GM18508 (cell line): ENCODE measurements around the gene RIC8B.
"Not testable (repeated sequence)": the region's sequence is repeated elsewhere in the genome, so short reads cannot be mapped to it uniquely, and the experiment has no call there.

ENCODE experiments used
- ATAC-seq: cut with Tn5 transposase; IDR thresholded peaks from one replicate; pipeline ENCODE4 v1.9.1; 2021; ENCODE audit warnings: moderate number of reproducible peaks; ENCODE audit not compliant: insufficient read depth, unreplicated experiment

The RIC8B gene

GRCh38 chr12:106774005-106774807 is at the start of gene RIC8B:
Gene RIC8B, plus strand, starts transcription at chr12:106774682. Its CDS starts 64 bp downstream, at chr12:106774746.
- ATAC-seq, result peak; percentile 70

- no peak for ATAC-seq
These were observed 49.5 kb upstream of the RIC8B start for GRCh38 chr12:106724934-106725333.

GRCh38 chr12:106726603-106727202 is 47.8 kb upstream of the RIC8B start:
- ATAC-seq, result not testable (repeated sequence)

- no peak for ATAC-seq
These were observed 44.9 kb upstream of the RIC8B start for GRCh38 chr12:106729611-106730010.

- ATAC-seq, result no peak
These were observed 41.6 kb upstream of the RIC8B start for GRCh38 chr12:106732890-106733289.

GRCh38 chr12:106733660-106734059 is 40.8 kb upstream of the RIC8B start:
- ATAC-seq, result no peak

- ATAC-seq, result no peak
These were observed 38.2 kb upstream of the RIC8B start for GRCh38 chr12:106736051-106736957.

- ATAC-seq, result no peak
These were observed 35.2 kb upstream of the RIC8B start for GRCh38 chr12:106739318-106739717.

GRCh38 chr12:106739815-106740530 is 34.5 kb upstream of the RIC8B start:
- no peak for ATAC-seq

GRCh38 chr12:106740818-106741217 is 33.7 kb upstream of the RIC8B start:
- no peak for ATAC-seq

GRCh38 chr12:106741247-106741646 is 33.2 kb upstream of the RIC8B start:
- ATAC-seq, result no peak

- no peak for ATAC-seq
These were observed 31.1 kb upstream of the RIC8B start for GRCh38 chr12:106743270-106743988.

- ATAC-seq, result no peak
These were observed 29.9 kb upstream of the RIC8B start for GRCh38 chr12:106744600-106744999.

GRCh38 chr12:106745181-106745745 is 29.2 kb upstream of the RIC8B start:
- ATAC-seq, result no peak

- no peak for ATAC-seq
These were observed 26.5 kb upstream of the RIC8B start for GRCh38 chr12:106747973-106748436.

- no peak for ATAC-seq
These were observed 24.0 kb upstream of the RIC8B start for GRCh38 chr12:106750524-106750923.

- ATAC-seq, result peak; percentile 95
These were observed 21.0 kb upstream of the RIC8B start for GRCh38 chr12:106753526-106753925.

- ATAC-seq, result no peak
These were observed 20.2 kb upstream of the RIC8B start for GRCh38 chr12:106754331-106754730.
